GM12878 (cell line): ENCODE results near the gene WDR31. TPM values are rescaled to one million over a fixed set of nuclear protein-coding genes. Genes with fewer than 3 reads are reported as not detected.

ENCODE experiments used
- ATAC-seq: fragments of 200-7000 bp; cut with Tn5 transposase; 3 replicates; pipeline ENCODE4 v1.9.1; 2020; ENCODE audit warnings: mild to moderate bottlenecking, moderate library complexity
- BruUV-seq: library from RNA; stranded (reverse); fragments of 400-500 nt; replicated peaks from 2 replicates; lab custom pipeline; 2021; lab: Mats Ljungman, UMichigan
- CTCF ChIA-PET: fragments of 300-600 bp; sonication (Branson Sonifier 250); formaldehyde crosslinking; extraction: SDS; loops from one replicate; lab custom pipeline; 2021; ENCODE audit warnings: inconsistent platforms; lab: Yijun Ruan, JAX
- POLR2A ChIA-PET: fragments of 350-600 bp; formaldehyde crosslinking; extraction: SDS; loops from one replicate; lab custom pipeline; 2021; ENCODE audit warnings: inconsistent platforms; lab: Charles Lee
- RAD21 ChIA-PET: fragments of 300-600 bp; sonication (Branson Sonifier 250); formaldehyde crosslinking; loops from one replicate; lab custom pipeline; 2023; ENCODE audit warnings: antibody characterized with exemption; ENCODE audit not compliant: unreplicated experiment; lab: Charles Lee
- SMC1A ChIA-PET: fragments of 300-600 bp; sonication (Branson Sonifier 250); formaldehyde crosslinking; loops from one replicate; lab custom pipeline; 2023; ENCODE audit not compliant: unreplicated experiment, uncharacterized antibody; lab: Charles Lee
- DNase-seq: peaks from one replicate; pipeline ENCODE4 v3.0.0-alpha.2; 2011; ENCODE audit warnings: low read depth, low spot score
- FAIRE-seq: peaks from 3 replicates; lab custom pipeline; 2011; peaks lifted over from hg19 to GRCh38; lab: Jason Lieb, UNC
- H2AFZ ChIP-seq: 2 replicates; pipeline ENCODE4 v1.6.0; 2011; ENCODE audit warnings: low read depth, low read length, control low read depth; ENCODE audit not compliant: control insufficient read depth
- H3K27ac ChIP-seq: 2 replicates; pipeline ENCODE4 v1.5.1; 2011; ENCODE audit warnings: control low read depth; ENCODE audit not compliant: control insufficient read depth, insufficient read depth
- H3K27me3 ChIP-seq, 2 experiments: replicated peaks in 1 of 2; 2 replicates each; pipeline versions ENCODE4 v1.6.0 to v1.6.1; 2011; ENCODE audit warnings: low read length in 1 of 2; ENCODE audit not compliant: control insufficient read depth in 2 of 2, insufficient read depth in 2 of 2
- H3K36me3 ChIP-seq, 2 experiments: 2 replicates each; pipeline ENCODE4 v1.5.1; 2011; ENCODE audit warnings: low read length in 1 of 2; ENCODE audit not compliant: control insufficient read depth in 2 of 2, insufficient read depth in 2 of 2
- H3K4me1 ChIP-seq: 2 replicates; pipeline ENCODE4 v1.6.1; 2011; ENCODE audit warnings: mild to moderate bottlenecking, low read length, moderate library complexity, mixed read lengths; ENCODE audit not compliant: control insufficient read depth, insufficient read depth
- H3K4me2 ChIP-seq: 2 replicates; pipeline ENCODE4 v1.6.0; 2011; ENCODE audit warnings: control low read depth; ENCODE audit not compliant: control insufficient read depth, insufficient read depth
- H3K4me3 ChIP-seq: fragments of 200-600 bp; sonication (generic); 2 replicates; pipeline ENCODE4 v1.5.1; 2016
- H3K79me2 ChIP-seq: 2 replicates; pipeline ENCODE4 v1.6.0; 2011; ENCODE audit warnings: low read length; ENCODE audit not compliant: control insufficient read depth, insufficient read depth
- H3K9ac ChIP-seq: 2 replicates; pipeline ENCODE4 v1.8.0; 2011; ENCODE audit warnings: low read length, control low read depth, mixed read lengths; ENCODE audit not compliant: control insufficient read depth, insufficient read depth
- H3K9me3 ChIP-seq: replicated peaks from 3 replicates; pipeline ENCODE4 v1.5.1; 2011; ENCODE audit warnings: mild to moderate bottlenecking, low read length; ENCODE audit not compliant: control insufficient read depth, insufficient read depth
- H4K20me1 ChIP-seq: 2 replicates; pipeline ENCODE4 v1.6.0; 2011; ENCODE audit not compliant: control insufficient read depth, insufficient read depth
- EP300 ChIP-seq, 2 experiments: fragments of 150-350 bp in 1 of 2; IDR thresholded peaks; 2 replicates each; pipeline ENCODE4 v1.6.1; 2011 to 2012; ENCODE audit warnings: low read depth in 2 of 2, low read length in 2 of 2, borderline replicate concordance in 1 of 2, improper control_type of control experiment in 1 of 2, inconsistent platforms in 1 of 2; ENCODE audit not compliant: control insufficient read depth in 1 of 2
- ESRRA ChIP-seq: IDR thresholded peaks from 2 replicates; pipeline ENCODE4 v1.6.1; 2012; ENCODE audit warnings: mild to moderate bottlenecking, low read length, improper control_type of control experiment
- HCFC1 ChIP-seq: fragments of 150-350 bp; IDR thresholded peaks from 2 replicates; pipeline ENCODE4 v1.6.1; 2014; ENCODE audit warnings: low read length
- KDM1A ChIP-seq: fragments of 200-600 bp; sonication (generic); IDR thresholded peaks from 2 replicates; pipeline ENCODE4 v1.6.1; 2016; ENCODE audit warnings: borderline replicate concordance
- NR2C2 ChIP-seq: IDR thresholded peaks from 2 replicates; pipeline ENCODE4 v1.6.1; 2011; ENCODE audit warnings: borderline replicate concordance, low read depth; ENCODE audit not compliant: control insufficient read depth, insufficient read length
- NRF1 ChIP-seq: conservative IDR thresholded peaks from 2 replicates; pipeline ENCODE4 v1.6.1; 2011; ENCODE audit warnings: mild to moderate bottlenecking, low read depth, low read length, improper control_type of control experiment
- SIN3A ChIP-seq: IDR thresholded peaks from 2 replicates; pipeline ENCODE4 v1.6.1; 2012; ENCODE audit warnings: low read depth, low read length, improper control_type of control experiment
- SREBF2 ChIP-seq: IDR thresholded peaks from 2 replicates; pipeline ENCODE4 v1.6.1; 2012; ENCODE audit warnings: mild to moderate bottlenecking, low read length
- STAT3 ChIP-seq: IDR thresholded peaks from 2 replicates; pipeline ENCODE4 v1.6.1; 2011; ENCODE audit warnings: low read depth, low read length, improper control_type of control experiment
- SUZ12 ChIP-seq: fragments of 200-600 bp; sonication (generic); IDR thresholded peaks from one replicate; pipeline ENCODE4 v1.6.1; 2018; ENCODE audit warnings: antibody characterized with exemption, mild to moderate bottlenecking; ENCODE audit not compliant: unreplicated experiment
- ZNF207 ChIP-seq: fragments of 450-650 bp; IDR thresholded peaks from 2 replicates; pipeline ENCODE4 v1.6.1; 2014; ENCODE audit warnings: antibody characterized with exemption, mild to moderate bottlenecking, borderline replicate concordance
- ZNF24 ChIP-seq: fragments of 450-650 bp; IDR thresholded peaks from 2 replicates; pipeline ENCODE4 v1.6.1; 2017; ENCODE audit warnings: antibody characterized with exemption, mild to moderate bottlenecking
- WGBS: methylation state at CpG from one replicate; pipeline ENCODE4 v1.1.6; 2016; ENCODE audit warnings: low lambda C conversion rate; ENCODE audit not compliant: insufficient replicate concordance, insufficient coverage; ENCODE audit errors: missing lambda C conversion rate; 5-methylcytosine and 5-hydroxymethylcytosine counted together
- in situ Hi-C: fragments of 300-500 bp; cut with MboI; formaldehyde crosslinking; loops from 9 replicates; pipeline ENCODE4 v1.14.3; 2018; ENCODE audit warnings: mixed read lengths
- intact Hi-C: fragments of 100-400 bp; cut with micrococcal nuclease; formaldehyde crosslinking; loops from one replicate; pipeline ENCODE4 v1.14.2; 2022; ENCODE audit not compliant: unreplicated experiment
- polyA plus RNA-seq, 11 experiments: library from polyadenylated mRNA; depleted of rRNA in 4 of 11; unstranded in 6 of 11; stranded (reverse) in 5 of 11; fragments of >200 nt; fragmentation: Nextera tagmentation in 4 of 11; fragmentation: Illumina TruSeq in 1 of 11; extraction: Ambion mirVana in 4 of 11; extraction: Trizol in 1 of 11; gene quantifications; 1 replicate in 1 of 11; 2 replicates in 10 of 11; pipeline versions ENCODE4 v1.2.1 to v1.2.3, GENCODE V29; 2011 to 2016; ENCODE audit warnings: inconsistent platforms in 2 of 11, missing spikeins in 2 of 11, low read depth in 1 of 11
- total RNA-seq, 4 experiments: library from RNA; depleted of rRNA in 3 of 4; stranded (reverse); fragments of >200 nt in 3 of 4; fragmentation: Illumina TruSeq in 1 of 4; extraction: Trizol in 1 of 4; gene quantifications; 2 replicates each; pipeline versions ENCODE4 v1.2.1 to v1.2.3, GENCODE V29; 2013 to 2021
- TF ChIP-seq, protein P1 (sequence below): fragments of 450-650 bp; IDR thresholded peaks from 2 replicates; pipeline ENCODE4 v1.6.1; 2017; ENCODE audit warnings: mild to moderate bottlenecking, moderate library complexity
- TF ChIP-seq, protein P2 (sequence below): IDR thresholded peaks from 2 replicates; pipeline ENCODE4 v1.6.1; 2011; ENCODE audit warnings: mild to moderate bottlenecking, low read depth, low read length, moderate library complexity; ENCODE audit not compliant: insufficient replicate concordance

Gene WDR31
- total and polyA plus RNA-seq, 10 of the 15 experiments (the other 5 are each of a cell fraction or from before 2014, with no cell fraction given) = 0.26 to 1.7 (median 0.79) TPM

DNA sequence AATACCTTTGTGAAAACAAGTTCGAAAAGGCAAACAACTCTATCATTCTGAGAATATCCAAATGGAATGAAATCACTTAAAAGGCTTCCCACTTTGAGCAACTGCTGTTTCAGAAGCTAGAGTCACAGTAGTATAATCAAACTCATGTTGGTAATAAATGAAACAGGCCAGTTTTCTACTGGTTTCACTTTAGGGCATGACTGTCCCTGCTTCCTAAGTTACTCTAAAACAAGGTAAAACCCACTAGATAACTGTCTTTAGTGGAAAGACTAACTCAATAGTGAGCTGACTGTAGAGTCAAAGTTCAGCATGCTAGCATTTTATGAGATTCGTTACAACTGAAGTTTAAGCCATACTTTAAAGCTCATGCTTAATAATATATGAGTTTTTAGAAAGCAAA lies 70.7 kb downstream of the WDR31 start (continued):
- TF ChIP-seq KDM1A = no peak
- TF ChIP-seq NRF1 = no peak
- TF ChIP-seq, protein P1, sequence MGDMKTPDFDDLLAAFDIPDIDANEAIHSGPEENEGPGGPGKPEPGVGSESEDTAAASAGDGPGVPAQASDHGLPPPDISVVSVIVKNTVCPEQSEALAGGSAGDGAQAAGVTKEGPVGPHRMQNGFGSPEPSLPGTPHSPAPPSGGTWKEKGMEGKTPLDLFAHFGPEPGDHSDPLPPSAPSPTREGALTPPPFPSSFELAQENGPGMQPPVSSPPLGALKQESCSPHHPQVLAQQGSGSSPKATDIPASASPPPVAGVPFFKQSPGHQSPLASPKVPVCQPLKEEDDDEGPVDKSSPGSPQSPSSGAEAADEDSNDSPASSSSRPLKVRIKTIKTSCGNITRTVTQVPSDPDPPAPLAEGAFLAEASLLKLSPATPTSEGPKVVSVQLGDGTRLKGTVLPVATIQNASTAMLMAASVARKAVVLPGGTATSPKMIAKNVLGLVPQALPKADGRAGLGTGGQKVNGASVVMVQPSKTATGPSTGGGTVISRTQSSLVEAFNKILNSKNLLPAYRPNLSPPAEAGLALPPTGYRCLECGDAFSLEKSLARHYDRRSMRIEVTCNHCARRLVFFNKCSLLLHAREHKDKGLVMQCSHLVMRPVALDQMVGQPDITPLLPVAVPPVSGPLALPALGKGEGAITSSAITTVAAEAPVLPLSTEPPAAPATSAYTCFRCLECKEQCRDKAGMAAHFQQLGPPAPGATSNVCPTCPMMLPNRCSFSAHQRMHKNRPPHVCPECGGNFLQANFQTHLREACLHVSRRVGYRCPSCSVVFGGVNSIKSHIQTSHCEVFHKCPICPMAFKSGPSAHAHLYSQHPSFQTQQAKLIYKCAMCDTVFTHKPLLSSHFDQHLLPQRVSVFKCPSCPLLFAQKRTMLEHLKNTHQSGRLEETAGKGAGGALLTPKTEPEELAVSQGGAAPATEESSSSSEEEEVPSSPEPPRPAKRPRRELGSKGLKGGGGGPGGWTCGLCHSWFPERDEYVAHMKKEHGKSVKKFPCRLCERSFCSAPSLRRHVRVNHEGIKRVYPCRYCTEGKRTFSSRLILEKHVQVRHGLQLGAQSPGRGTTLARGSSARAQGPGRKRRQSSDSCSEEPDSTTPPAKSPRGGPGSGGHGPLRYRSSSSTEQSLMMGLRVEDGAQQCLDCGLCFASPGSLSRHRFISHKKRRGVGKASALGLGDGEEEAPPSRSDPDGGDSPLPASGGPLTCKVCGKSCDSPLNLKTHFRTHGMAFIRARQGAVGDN = no peak
- TF ChIP-seq ESRRA = no peak
- no peak for TF ChIP-seq SIN3A
- TF ChIP-seq, all 136 proteins: peak for 0

DNA sequence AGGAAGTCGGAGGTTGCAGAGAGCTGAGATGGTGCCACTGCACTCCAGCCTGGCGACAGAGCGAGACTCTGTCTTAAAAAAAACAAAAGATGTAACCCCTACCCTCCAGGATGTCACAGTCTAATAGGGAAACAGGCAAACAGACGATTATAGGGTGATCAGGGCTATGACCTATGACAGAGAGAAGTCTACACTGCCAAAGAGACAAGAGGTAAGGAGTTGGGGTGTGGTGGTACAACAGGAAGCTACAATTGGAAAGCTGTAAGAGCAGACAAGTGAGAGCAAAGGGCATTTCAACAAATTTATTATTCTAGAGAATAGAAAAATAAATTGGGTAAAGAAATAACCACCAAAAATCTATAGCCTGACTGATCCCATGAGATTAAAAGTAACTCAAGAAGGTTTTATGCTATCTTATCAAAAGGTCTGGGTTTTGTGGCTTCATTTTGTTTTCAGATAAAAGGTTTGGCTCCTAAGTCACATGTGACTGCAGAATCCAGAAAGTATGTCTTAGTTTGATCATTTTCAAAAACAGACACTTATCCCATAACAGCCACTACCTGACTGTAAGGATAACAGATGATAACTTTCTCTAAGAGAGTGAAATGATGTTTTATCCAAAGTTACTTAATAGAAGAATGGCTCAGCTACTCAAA lies 72.0 kb downstream of the WDR31 start:
- 97% methylated on average over 4 of the region's 4 CpGs for WGBS
- BruUV-seq = no TSS peak
- peaks cover 4 to 11% of the 10 kb centered on the region in 2 experiments for H3K36me3 ChIP-seq
- no peak for TF ChIP-seq SREBF2
- TF ChIP-seq ZNF24 = no peak
- TF ChIP-seq SUZ12 = no peak
- TF ChIP-seq, protein P2, sequence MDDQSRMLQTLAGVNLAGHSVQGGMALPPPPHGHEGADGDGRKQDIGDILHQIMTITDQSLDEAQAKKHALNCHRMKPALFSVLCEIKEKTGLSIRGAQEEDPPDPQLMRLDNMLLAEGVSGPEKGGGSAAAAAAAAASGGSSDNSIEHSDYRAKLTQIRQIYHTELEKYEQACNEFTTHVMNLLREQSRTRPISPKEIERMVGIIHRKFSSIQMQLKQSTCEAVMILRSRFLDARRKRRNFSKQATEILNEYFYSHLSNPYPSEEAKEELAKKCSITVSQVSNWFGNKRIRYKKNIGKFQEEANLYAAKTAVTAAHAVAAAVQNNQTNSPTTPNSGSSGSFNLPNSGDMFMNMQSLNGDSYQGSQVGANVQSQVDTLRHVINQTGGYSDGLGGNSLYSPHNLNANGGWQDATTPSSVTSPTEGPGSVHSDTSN = no peak
- TF ChIP-seq STAT3 = no peak
- TF ChIP-seq ZNF207 = no peak
- TF ChIP-seq HCFC1 = no peak
- TF ChIP-seq ESRRA = no peak
- no peak for TF ChIP-seq NR2C2
- TF ChIP-seq EP300 (IDR thresholded peaks at IDR 0.05; ENCODE audit: borderline replicate concordance in 1 of 2, control insufficient read depth in 1 of 2, low read depth in 2 of 2, low read length in 2 of 2) = no peak

More for the DNA sequence above, 72.0 kb downstream of the WDR31 start:
- intact Hi-C loops (no loop called here), in situ Hi-C loops (no loop called here)
- FAIRE-seq (no peak), DNase-seq (no peak), ATAC-seq (no peak)
- no peaks in the 10 kb centered on the region for H3K79me2 ChIP-seq
- H3K9me3 ChIP-seq = no peaks in the 10 kb centered on the region
- POLR2A ChIA-PET = interaction anchor here (1.2 kb wide), 1 partner anchor 40 kb away, joined by 3 read pairs; no protein-coding TSS in a partner anchor
- no peak overlapping the region for H3K4me2 ChIP-seq
- H3K27ac ChIP-seq = no peak overlapping the region
- H4K20me1 ChIP-seq = no peaks in the 10 kb centered on the region
- CTCF ChIA-PET = no interaction called here
- H2AFZ ChIP-seq = no peak overlapping the region
- no peaks in the 10 kb centered on the region for H3K27me3 ChIP-seq
- H3K4me1 ChIP-seq = no peaks in the 10 kb centered on the region
- RAD21 ChIA-PET = no interaction called here
- no peak overlapping the region for H3K9ac ChIP-seq
- no peak overlapping the region for H3K4me3 ChIP-seq
- SMC1A ChIA-PET = no interaction called here
